ENCODE measurements around the gene BAG5.

The BAG5 gene

DNA sequence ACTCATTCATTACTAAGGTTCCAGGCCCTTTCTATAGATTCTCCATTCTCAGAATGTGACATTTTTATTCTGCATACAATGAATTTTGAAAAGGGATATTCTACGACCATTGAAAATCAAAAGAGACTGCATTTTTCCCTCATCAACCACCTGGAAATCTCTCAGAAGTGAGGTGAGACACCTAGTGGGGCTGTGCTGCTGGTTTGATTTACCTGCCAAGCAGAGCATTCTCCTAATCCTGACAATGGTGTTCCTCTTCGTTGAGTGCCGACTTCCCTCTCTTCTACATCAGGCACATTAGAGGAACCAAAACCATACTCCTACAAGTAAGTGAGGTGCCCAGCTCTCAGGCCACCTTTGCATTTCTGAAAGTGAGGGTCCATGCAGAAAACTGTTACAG, 54.7 kb downstream of the BAG5 start:
- no peak for DNase-seq

All from fibroblast of upper back skin (primary cell).